Measurements from ENCODE around the gene OSBPL7. TPM values are rescaled to one million over a fixed set of nuclear protein-coding genes. Genes with fewer than 3 reads are reported as not detected.

OSBPL7 gene
- total and polyA plus RNA-seq, 2 of the 13 experiments (the other 11 are each of a cell fraction or from before 2014, with no cell fraction given): 4.7 to 6.6 TPM

- H3K9ac ChIP-seq (ENCODE audit: insufficient read depth, low read depth, low read length): no peak overlapping the region
- in situ Hi-C loops (cut with HindIII; ENCODE audit: extremely low pct_ligation_motif_present, low pct_unique_long_range_greater_than_20kb) (no loop called here), intact Hi-C loops (cut with micrococcal nuclease; ENCODE audit: unreplicated experiment) (no loop called here)
- no TSS peak for BruUV-seq (replicated peaks)
- ATAC-seq (no peak), FAIRE-seq (no peak), DNase-seq (ENCODE audit: low spot score) (no peak)
- TF ChIP-seq WIZ (CRISPR knock-in tag; IDR thresholded peaks at IDR 0.05) (no peak), ZNF816 (CRISPR knock-in tag; IDR thresholded peaks at IDR 0.05; ENCODE audit: borderline replicate concordance) (no peak), HMG20A (CRISPR knock-in tag; IDR thresholded peaks at IDR 0.05; ENCODE audit: borderline replicate concordance) (no peak), ZNF468 (CRISPR knock-in tag; IDR thresholded peaks at IDR 0.05) (no peak), TFDP1 (CRISPR knock-in tag; IDR thresholded peaks at IDR 0.05; ENCODE audit: borderline replicate concordance) (no peak), TRIM22 (IDR thresholded peaks at IDR 0.05) (no peak), ZFP36L2 (CRISPR knock-in tag; IDR thresholded peaks at IDR 0.05) (no peak), TMF1 (CRISPR knock-in tag; IDR thresholded peaks at IDR 0.05; ENCODE audit: low read depth) (no peak), BCL6 (CRISPR knock-in tag; IDR thresholded peaks at IDR 0.05) (no peak), ATRX (CRISPR knock-in tag; IDR thresholded peaks at IDR 0.05; ENCODE audit: borderline replicate concordance) (no peak)
- WGBS (ENCODE audit: low lambda C conversion rate): 94% methylated on average over 5 of the region's 5 CpGs
- H3K4me2 ChIP-seq (ENCODE audit: low read depth, low read length): peak overlapping the region; percentile 89; the same call in 1 of the 2 replicates
- H3K79me2 ChIP-seq (ENCODE audit: insufficient read depth, low read length): peaks cover 10% of the 10 kb centered on the region
- H3K9me3 ChIP-seq (ENCODE audit: low read length): no peaks in the 10 kb centered on the region
- ChIA-PET POLR2A (interaction anchor here (1.1 kb wide), 1 partner anchor 57 kb away, joined by 3 read pairs; the partner anchor contains the start of gene SP2), CTCF (ENCODE audit: low intra/inter-chr PET ratio, low total read pairs) (no interaction called here)
- H3K4me3 ChIP-seq (replicated peaks in 1 of 3; ENCODE audit: insufficient read depth in 1 of 3, low read depth in 2 of 3, low read length in 3 of 3): no peak overlapping the region; a peak in 1 of 6 replicates
- H2AFZ ChIP-seq (ENCODE audit: low read length): no peak overlapping the region
- H4K20me1 ChIP-seq (ENCODE audit: insufficient read depth, low read length): no peaks in the 10 kb centered on the region
- H3K36me3 ChIP-seq (replicated peaks in 1 of 2; ENCODE audit: control insufficient read depth in 1 of 2, insufficient read depth in 2 of 2, low read length in 2 of 2): no peaks in the 10 kb centered on the region; a peak in 2 of 5 replicates
- H3K27ac ChIP-seq (ENCODE audit: extremely low read length, insufficient read depth, low read length): no peak overlapping the region
- peaks cover 64% of the 10 kb centered on the region for H3K4me1 ChIP-seq (ENCODE audit: insufficient read depth, low read length)
- H3K27me3 ChIP-seq (ENCODE audit: control insufficient read depth in 1 of 2, insufficient read depth in 2 of 2, low read length in 2 of 2): no peaks in the 10 kb centered on the region; a peak in 1 of 5 replicates
Measured at GRCh38 chr17:47839071-47839470, 17.5 kb upstream of the OSBPL7 start.

Data from HepG2 (cell line).